OCI-M2 (cell line): ENCODE results near the gene GULP1.
"Not testable (repeated sequence)": the region's sequence is repeated elsewhere in the genome, so short reads cannot be mapped to it uniquely, and the experiment has no call there.

Source experiments
- DNase-seq: peaks from one replicate; lab custom pipeline; 2025; ENCODE audit not compliant: unreplicated experiment; lab: John Stamatoyannopoulos, UW

GULP1 gene

GRCh38 chr2:188523919-188524318 is 232.2 kb downstream of the GULP1 start:
- DNase-seq = no peak

GRCh38 chr2:188524519-188525113 is 232.9 kb downstream of the GULP1 start:
- no peak for DNase-seq

- DNase-seq = no peak
These were observed 235.0 kb downstream of the GULP1 start for GRCh38 chr2:188526701-188527100.

- DNase-seq = no peak
These were observed 235.5 kb downstream of the GULP1 start for GRCh38 chr2:188527141-188527540.

- no peak for DNase-seq
These were observed 235.9 kb downstream of the GULP1 start for GRCh38 chr2:188527581-188527993.

GRCh38 chr2:188529710-188530109 is 238.0 kb downstream of the GULP1 start:
- no peak for DNase-seq

- DNase-seq = no peak
These were observed 243.2 kb downstream of the GULP1 start for GRCh38 chr2:188534875-188535274.

- DNase-seq = no peak
These were observed 260.0 kb downstream of the GULP1 start for GRCh38 chr2:188551671-188552070.

- no peak for DNase-seq
These were observed 265.4 kb downstream of the GULP1 start for GRCh38 chr2:188557081-188557480.

- not testable (repeated sequence) for DNase-seq
These were observed 267.8 kb downstream of the GULP1 start for GRCh38 chr2:188559455-188559854.

GRCh38 chr2:188561473-188561979 is 269.9 kb downstream of the GULP1 start:
- no peak for DNase-seq

- DNase-seq = no peak
These were observed 277.9 kb downstream of the GULP1 start for GRCh38 chr2:188569431-188570165.

- no peak for DNase-seq
These were observed 278.7 kb downstream of the GULP1 start for GRCh38 chr2:188570370-188570769.

GRCh38 chr2:188571543-188572303 is 280.0 kb downstream of the GULP1 start:
- no peak for DNase-seq

- DNase-seq = no peak
These were observed 280.9 kb downstream of the GULP1 start for GRCh38 chr2:188572592-188572991.

GRCh38 chr2:188573453-188573852 is 281.8 kb downstream of the GULP1 start:
- no peak for DNase-seq

GRCh38 chr2:188576006-188576405 is 284.3 kb downstream of the GULP1 start:
- no peak for DNase-seq

GRCh38 chr2:188576651-188577050 is 285.0 kb downstream of the GULP1 start:
- no peak for DNase-seq

- no peak for DNase-seq
These were observed 285.6 kb downstream of the GULP1 start for GRCh38 chr2:188577231-188577630.

- no peak for DNase-seq
These were observed 289.1 kb downstream of the GULP1 start for GRCh38 chr2:188580738-188581137.

- no peak for DNase-seq
These were observed 290.5 kb downstream of the GULP1 start for GRCh38 chr2:188582211-188582610.

- DNase-seq = no peak
These were observed 296.6 kb downstream of the GULP1 start for GRCh38 chr2:188588235-188588634.
